Immature natural killer cell (primary cell): ENCODE results near the gene CLNK. TPM values are rescaled to one million over a fixed set of nuclear protein-coding genes. Genes with fewer than 3 reads are reported as not detected.
A peak's percentile ranks its signal among the peaks of the same experiment; 100 is the strongest.

Source experiments
- DNase-seq, 3 donors: peaks; one replicate each; pipeline ENCODE4 v3.0.0; 2022; ENCODE audit warnings: mixed read lengths in 1 of 3
- H3K27ac Mint-ChIP-seq, 6 donors: one replicate each; pipeline ENCODE4 v1.8.0; 2020; ENCODE audit warnings: mixed read lengths in 6 of 6, mild to moderate bottlenecking in 5 of 6, inconsistent platforms in 4 of 6, moderate library complexity in 3 of 6
- H3K27me3 Mint-ChIP-seq, 3 donors: one replicate each; pipeline ENCODE4 v1.8.0; 2020 to 2021; ENCODE audit warnings: low read depth in 3 of 3, mild to moderate bottlenecking in 3 of 3, mixed read lengths in 3 of 3, moderate library complexity in 3 of 3, inconsistent platforms in 1 of 3
- H3K36me3 Mint-ChIP-seq, 3 donors: one replicate each; pipeline ENCODE4 v1.8.0; 2020; ENCODE audit warnings: mixed read lengths in 3 of 3, inconsistent platforms in 2 of 3, mild to moderate bottlenecking in 2 of 3
- H3K4me1 Mint-ChIP-seq, 2 donors: one replicate each; pipeline ENCODE4 v1.8.0; 2020; ENCODE audit warnings: inconsistent platforms in 2 of 2, mild to moderate bottlenecking in 2 of 2, mixed read lengths in 2 of 2, moderate library complexity in 1 of 2
- H3K4me3 Mint-ChIP-seq, 5 donors: one replicate each; pipeline ENCODE4 v1.8.0; 2020; ENCODE audit warnings: mild to moderate bottlenecking in 5 of 5, mixed read lengths in 5 of 5, inconsistent platforms in 3 of 5, moderate library complexity in 3 of 5
- H3K9me3 Mint-ChIP-seq, 6 donors: one replicate each; pipeline ENCODE4 v1.8.0; 2020; ENCODE audit warnings: mild to moderate bottlenecking in 6 of 6, mixed read lengths in 6 of 6, inconsistent platforms in 4 of 6, moderate library complexity in 3 of 6
- polyA plus RNA-seq, 3 donors: library from polyadenylated mRNA; unstranded; fragments of 300-500 nt; fragmentation: Illumina TruSeq; gene quantifications; one replicate each; pipeline ENCODE4 v1.2.3, GENCODE V29; 2021

Gene CLNK
- polyA plus RNA-seq, 3 donors from 2014 or later: 1.5 to 1.8 TPM; not detected in 1

- Mint-ChIP-seq H3K4me1 (peaks cover 19 to 30% of the 10 kb centered on the region in 2 donors), H3K4me3 (peak overlapping the region in 2 of 5 donors; percentile 5 to 24), H3K36me3 (peaks cover 31 to 43% (median 35%) of the 10 kb centered on the region in 3 donors), H3K27ac (peak overlapping the region in 1 of 6 donors; percentile 51), H3K9me3 (peaks cover 0 to 11% (median 3%) of the 10 kb centered on the region in 6 donors), H3K27me3 (peaks cover 5 to 12% (median 9%) of the 10 kb centered on the region in 3 donors)
- DNase-seq: no peak
These were observed 229.8 kb downstream of the CLNK start for GRCh38 chr4:10454726-10455125.

GRCh38 chr4:10454121-10454520 is 230.4 kb downstream of the CLNK start:
- Mint-ChIP-seq H3K27me3 (peaks cover 5 to 12% (median 9%) of the 10 kb centered on the region in 3 donors), H3K9me3 (peaks cover 0 to 16% (median 7%) of the 10 kb centered on the region in 6 donors), H3K4me3 (peak overlapping the region in 1 of 5 donors; percentile 19), H3K36me3 (peaks cover 35 to 49% (median 40%) of the 10 kb centered on the region in 3 donors), H3K27ac (peak overlapping the region in 1 of 6 donors; percentile 36), H3K4me1 (peaks cover 19 to 35% of the 10 kb centered on the region in 2 donors)
- no peak for DNase-seq

DNA sequence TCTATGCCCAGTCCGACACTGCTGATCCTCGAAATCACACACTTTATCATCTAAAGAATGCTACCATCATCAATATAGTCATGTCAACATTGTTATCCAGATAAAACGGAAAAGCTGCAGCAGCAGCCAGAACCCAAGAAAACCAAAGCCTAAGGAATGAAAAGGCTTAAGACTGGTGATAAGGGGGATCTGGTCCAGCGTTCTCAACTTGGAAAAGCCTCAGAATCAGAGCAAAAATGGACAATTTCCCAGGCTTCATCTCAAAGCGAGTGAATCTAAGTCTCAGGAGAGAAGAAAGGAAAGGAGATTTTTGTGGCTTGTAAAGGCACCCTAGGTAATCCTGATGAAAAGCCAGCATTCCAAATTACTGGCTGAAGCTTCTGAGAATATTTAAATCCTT is 235.6 kb downstream of the CLNK start:
- H3K27ac Mint-ChIP-seq: no peak overlapping the region
- peaks cover 0 to 3% (median 0%) of the 10 kb centered on the region in 3 donors for H3K27me3 Mint-ChIP-seq
- H3K36me3 Mint-ChIP-seq: peaks cover 74 to 85% (median 84%) of the 10 kb centered on the region in 3 donors
- DNase-seq: no peak
- no peak overlapping the region for H3K4me3 Mint-ChIP-seq
- peaks cover 0 to 11% of the 10 kb centered on the region in 2 donors for H3K4me1 Mint-ChIP-seq
- peaks cover 19 to 62% (median 48%) of the 10 kb centered on the region in 6 donors for H3K9me3 Mint-ChIP-seq

- Mint-ChIP-seq H3K4me3 (no peak overlapping the region), H3K9me3 (peaks cover 23 to 82% (median 64%) of the 10 kb centered on the region in 6 donors), H3K27ac (no peak overlapping the region), H3K36me3 (peaks cover 40 to 66% (median 52%) of the 10 kb centered on the region in 3 donors), H3K4me1 (peaks cover 1% of the 10 kb centered on the region in 2 donors), H3K27me3 (no peaks in the 10 kb centered on the region)
- no peak for DNase-seq
These were observed 241.6 kb downstream of the CLNK start for GRCh38 chr4:10442976-10443375.

DNA sequence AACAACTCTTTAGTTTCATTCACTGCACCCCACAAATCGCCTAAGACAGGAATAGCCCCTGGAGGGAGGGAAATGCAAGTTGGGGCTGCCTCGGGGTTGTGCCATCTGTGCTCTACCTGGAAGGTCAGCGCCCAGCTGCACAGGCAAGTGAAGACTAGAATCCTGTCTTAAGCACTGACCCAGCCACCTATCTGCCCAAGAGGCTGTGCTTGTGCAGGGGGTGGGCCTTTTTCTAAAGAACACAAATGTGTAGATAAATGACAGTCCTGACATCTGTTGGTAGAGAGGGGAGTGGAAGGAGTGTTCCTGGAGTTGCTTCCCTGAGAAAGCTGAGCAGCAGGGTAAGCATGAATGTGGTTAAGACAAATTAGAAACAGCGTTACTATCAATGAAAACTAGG is 243.1 kb downstream of the CLNK start:
- no peak overlapping the region for H3K27ac Mint-ChIP-seq
- peaks cover 30 to 54% (median 39%) of the 10 kb centered on the region in 3 donors for H3K36me3 Mint-ChIP-seq
- peaks cover 18 to 70% (median 53%) of the 10 kb centered on the region in 6 donors for H3K9me3 Mint-ChIP-seq
- peaks cover 0 to 4% (median 0%) of the 10 kb centered on the region in 3 donors for H3K27me3 Mint-ChIP-seq
- no peak overlapping the region for H3K4me3 Mint-ChIP-seq
- DNase-seq: no peak
- peaks cover 0 to 1% of the 10 kb centered on the region in 2 donors for H3K4me1 Mint-ChIP-seq

DNA sequence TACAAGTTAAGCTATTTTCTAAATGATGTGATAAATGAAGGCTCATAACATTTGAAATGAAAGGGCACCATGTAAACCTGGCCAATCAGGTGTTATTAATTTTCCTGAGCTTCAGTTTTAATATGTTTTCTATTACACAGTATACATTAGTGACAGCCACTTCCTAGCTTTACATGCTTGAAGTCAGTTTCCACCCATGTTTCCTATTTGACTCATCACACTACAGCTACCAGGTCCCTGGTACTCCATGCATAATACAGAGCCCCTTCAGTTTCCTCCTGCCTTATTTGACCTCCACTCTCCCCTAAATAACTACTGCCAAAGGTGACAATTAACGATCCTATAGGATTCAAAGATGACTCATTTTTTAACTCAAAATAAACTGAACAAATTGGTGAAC is 245.6 kb downstream of the CLNK start:
- H3K27ac Mint-ChIP-seq: no peak overlapping the region
- peaks cover 0 to 4% (median 0%) of the 10 kb centered on the region in 3 donors for H3K27me3 Mint-ChIP-seq
- H3K4me1 Mint-ChIP-seq: peaks cover 0 to 1% of the 10 kb centered on the region in 2 donors
- H3K4me3 Mint-ChIP-seq: no peak overlapping the region
- H3K9me3 Mint-ChIP-seq: peaks cover 9 to 44% (median 32%) of the 10 kb centered on the region in 6 donors
- peaks cover 13 to 30% (median 15%) of the 10 kb centered on the region in 3 donors for H3K36me3 Mint-ChIP-seq
- no peak for DNase-seq

GRCh38 chr4:10437735-10438134 is 246.8 kb downstream of the CLNK start:
- Mint-ChIP-seq H3K36me3 (peaks cover 6 to 20% (median 15%) of the 10 kb centered on the region in 3 donors), H3K4me3 (no peak overlapping the region), H3K27ac (no peak overlapping the region), H3K4me1 (peaks cover 0 to 1% of the 10 kb centered on the region in 2 donors), H3K9me3 (peaks cover 8 to 33% (median 22%) of the 10 kb centered on the region in 6 donors), H3K27me3 (peaks cover 0 to 4% (median 0%) of the 10 kb centered on the region in 3 donors)
- DNase-seq: no peak

Other genes with a start within 250 kb of the CLNK start
- gene ZNF518B, start 227.3 kb downstream of the CLNK start, polyA plus RNA-seq: 1 to 10 TPM; 2.8 to 8.5 (median 4.9) TPM